Astrocyte of the cerebellum (primary cell): ENCODE results near the gene RPA4.
A peak's percentile ranks its signal among the peaks of the same experiment; 100 is the strongest.
"Not testable (repeated sequence)": the region's sequence is repeated elsewhere in the genome, so short reads cannot be mapped to it uniquely, and the experiment has no call there.

Experiments used
- DNase-seq: peaks from one replicate; pipeline ENCODE4 v3.0.0-alpha.2; 2011; ENCODE audit warnings: low read depth
- H3K4me3 ChIP-seq: 2 replicates; pipeline ENCODE4 v1.5.1; 2011; ENCODE audit warnings: mild to moderate bottlenecking, low read depth, low read length, moderate library complexity
- CTCF ChIP-seq: IDR thresholded peaks from 2 replicates; pipeline ENCODE4 v1.5.1; 2012; ENCODE audit warnings: low read length, low read depth, moderate library complexity, mild to moderate bottlenecking; ENCODE audit errors: missing control alignments
- in situ Hi-C: cut with HindIII; loops from 2 replicates; pipeline ENCODE4 v1.10.0; 2017; ENCODE audit warnings: low sequenced_read_pairs

Gene RPA4

GRCh38 chrX:96843566-96843965 is 40.1 kb upstream of the RPA4 start:
- no peak overlapping the region for H3K4me3 ChIP-seq
- in situ Hi-C loops, result no loop called here
- no peak for DNase-seq
- peak; percentile 30 for TF ChIP-seq CTCF

- TF ChIP-seq CTCF, result no peak
- DNase-seq, result no peak
- H3K4me3 ChIP-seq, result no peak overlapping the region
- in situ Hi-C loops, result no loop called here
These were observed 36.9 kb upstream of the RPA4 start for GRCh38 chrX:96846841-96847240.

GRCh38 chrX:96859422-96859821 is 24.3 kb upstream of the RPA4 start:
- in situ Hi-C loops, H3K4me3 ChIP-seq, DNase-seq: not testable (repeated sequence)

- no peak for TF ChIP-seq CTCF
- H3K4me3 ChIP-seq, result no peak overlapping the region
- in situ Hi-C loops, result no loop called here
- DNase-seq, result no peak
These were observed 22.5 kb upstream of the RPA4 start for GRCh38 chrX:96861218-96861617.

GRCh38 chrX:96861661-96862060 is 22.0 kb upstream of the RPA4 start:
- no peak for DNase-seq
- no peak for TF ChIP-seq CTCF
- H3K4me3 ChIP-seq, result no peak overlapping the region
- in situ Hi-C loops, result no loop called here

- in situ Hi-C loops, result no loop called here
- no peak for DNase-seq
- no peak for TF ChIP-seq CTCF
- H3K4me3 ChIP-seq, result no peak overlapping the region
These were observed 319 bp downstream of the RPA4 start for GRCh38 chrX:96884027-96884426.

- TF ChIP-seq CTCF, result no peak
- in situ Hi-C loops, result no loop called here
- no peak for DNase-seq
- no peak overlapping the region for H3K4me3 ChIP-seq
These were observed 6.0 kb downstream of the RPA4 start for GRCh38 chrX:96889726-96890125.
